ENCODE measurements around the gene AIP. TPM values are rescaled to one million over a fixed set of nuclear protein-coding genes. Genes with fewer than 3 reads are reported as not detected.

The AIP gene
- total and polyA plus RNA-seq, 2 donors (not counting 1 experiment from before 2014, with no cell fraction given): 127 to 205 TPM

GRCh38 chr11:67482275-67482826 lies 475 bp upstream of the AIP start:
- H3K27ac Mint-ChIP-seq: peak overlapping the region; percentile 100
- intact Hi-C loops (cut with micrococcal nuclease): loop anchor here (1.0 to 2.0 kb wide), 5 partner anchors 23 to 206 kb away; partner anchors contain the start of genes PITPNM1, PTPRCAP and RPS6KB2
- peak; percentile 7 for ATAC-seq (ENCODE audit: low read depth)
- no peak for DNase-seq
- Histone ChIP-seq H3K9ac (ENCODE audit: low read length) (peak overlapping the region; percentile 71), H3K27me3 (replicated peaks in 1 of 4; ENCODE audit: control extremely low read depth in 1 of 4, control insufficient read depth in 3 of 4, insufficient read depth in 4 of 4, low read length in 3 of 4) (no peaks in the 10 kb centered on the region), H3K4me2 (replicated peaks; ENCODE audit: low read depth, low read length, poor library complexity, severe bottlenecking) (peak overlapping the region; percentile 89), H3K4me1 (ENCODE audit: control insufficient read depth in 2 of 2, insufficient read depth in 2 of 2, low read length in 2 of 2) (peaks cover 38 to 48% of the 10 kb centered on the region in 2 donors), H3K9me3 (ENCODE audit: control extremely low read depth in 1 of 3, control insufficient read depth in 2 of 3, insufficient read depth in 1 of 3, low read length in 2 of 3) (no peaks in the 10 kb centered on the region), H3K36me3 (replicated peaks in 1 of 2; ENCODE audit: control extremely low read depth in 1 of 2, control insufficient read depth in 1 of 2, extremely low read depth in 1 of 2, insufficient read depth in 2 of 2, low read length in 1 of 2) (peaks cover 0 to 10% of the 10 kb centered on the region in 2 experiments), H2AFZ (ENCODE audit: insufficient read depth, low read depth, low read length, poor library complexity, severe bottlenecking) (peak overlapping the region; percentile 83), H3K27ac (ENCODE audit: low read length in 2 of 2) (peak overlapping the region; percentile 75 to 79), H3K79me2 (ENCODE audit: control insufficient read depth, insufficient read depth, low read length) (peaks cover 35% of the 10 kb centered on the region), H4K20me1 (ENCODE audit: control insufficient read depth, insufficient read depth, low read length, poor library complexity, severe bottlenecking) (peaks cover 28% of the 10 kb centered on the region), H3K4me3 (ENCODE audit: control extremely low read depth in 1 of 5, extremely low read depth in 1 of 5, insufficient read depth in 1 of 5, low read depth in 2 of 5, low read length in 4 of 5) (peak overlapping the region; percentile 56 to 99 (median 68))
- WGBS (ENCODE audit: insufficient coverage): 34% methylated on average over 9 of the region's 19 CpGs
- no peaks in the 10 kb centered on the region for H3K27me3 Mint-ChIP-seq
- peaks cover 48% of the 10 kb centered on the region for H3K4me1 Mint-ChIP-seq
- H3K4me3 Mint-ChIP-seq: peak overlapping the region; percentile 99
- POLR2A ChIA-PET: interaction anchor here (0.8 to 4.9 kb wide), 12 partner anchors 9 to 194 kb away, joined by 3 to 53 read pairs (median 6); partner anchors contain the start of genes PITPNM1, POLD4, PPP1CA and PTPRCAP
- H3K9me3 Mint-ChIP-seq (ENCODE audit: insufficient read depth): no peaks in the 10 kb centered on the region
- no peak for TF ChIP-seq CTCF (IDR thresholded peaks at IDR 0.05)
- TF ChIP-seq EZH2 (IDR thresholded peaks at IDR 0.05; ENCODE audit: borderline replicate concordance, insufficient read depth, low read depth, low read length, poor library complexity, severe bottlenecking): no peak
- CTCF ChIA-PET: interaction anchor here (0.7 to 4.0 kb wide), 11 partner anchors 9 to 131 kb away, joined by 3 to 19 read pairs (median 4); partner anchors contain the start of genes PPP1CA, RAD9A and TBC1D10C
